Urinary bladder (tissue), 4 donors: Measurements from ENCODE around the gene TBL1XR1. TPM values are rescaled to one million over a fixed set of nuclear protein-coding genes. Genes with fewer than 3 reads are reported as not detected.

ENCODE experiments used
- DNase-seq: peaks from one replicate; pipeline ENCODE4 v3.0.0-alpha.2; 2015; ENCODE audit errors: extremely low spot score
- H3K27ac ChIP-seq: one replicate; pipeline ENCODE4 v1.5.1; 2013; ENCODE audit warnings: low read depth, mild to moderate bottlenecking, moderate library complexity
- H3K36me3 ChIP-seq: one replicate; pipeline ENCODE4 v1.6.1; 2013; ENCODE audit warnings: mild to moderate bottlenecking, moderate library complexity; ENCODE audit not compliant: insufficient read depth
- H3K4me1 ChIP-seq: one replicate; pipeline ENCODE4 v1.6.1; 2013; ENCODE audit warnings: mild to moderate bottlenecking, moderate library complexity; ENCODE audit not compliant: insufficient read depth
- H3K4me3 ChIP-seq: one replicate; pipeline ENCODE4 v1.5.1; 2013; ENCODE audit warnings: low read depth, low read length
- WGBS: extraction: QIAGEN DNeasy Blood & Tissue Kit; methylation state at CpG from one replicate; pipeline ENCODE4 v1.1.7; 2013; 5-methylcytosine and 5-hydroxymethylcytosine counted together
- polyA plus RNA-seq: library from polyadenylated mRNA; stranded (reverse); fragments of 200-250 nt; gene quantifications from one replicate; pipeline ENCODE4 v1.2.3, GENCODE V29; 2013
- small RNA-seq: library from RNA; depleted of rRNA; stranded (forward); fragments of <200 nt; gene quantifications from one replicate; pipeline ENCODE3, GENCODE V24; 2014
- total RNA-seq: library from RNA; depleted of rRNA; stranded (reverse); fragments of >200 nt; gene quantifications from one replicate; pipeline ENCODE4 v1.2.3, GENCODE V29; 2014
- donor health status: healthy with polysubstance abuse.
- donor health status: healthy.

The TBL1XR1 gene
- total and polyA plus RNA-seq, 2 donors, result 21.7 to 252 TPM

DNA sequence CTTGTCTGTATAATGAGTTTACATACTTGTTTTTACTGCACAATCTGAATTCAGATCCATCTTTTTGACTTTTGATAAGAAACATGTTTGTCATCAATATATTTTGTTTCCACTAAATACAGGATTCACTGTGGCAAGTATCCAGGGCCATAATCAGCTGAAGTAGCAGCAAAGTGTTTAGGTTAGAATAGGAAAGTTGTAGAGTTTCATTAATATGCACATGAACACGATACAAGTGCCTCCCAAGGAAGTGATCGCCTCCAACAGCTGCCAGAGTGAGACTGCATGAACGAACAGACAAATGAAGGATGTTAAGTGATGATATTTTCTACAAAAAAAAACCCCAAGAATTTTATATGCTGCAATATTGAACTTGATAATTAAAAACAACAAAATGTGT lies 204.3 kb downstream of the TBL1XR1 start:
- no peaks in the 10 kb centered on the region for H3K4me1 ChIP-seq
- no peak for DNase-seq
- no peak overlapping the region for H3K27ac ChIP-seq
- no peak overlapping the region for H3K4me3 ChIP-seq
- WGBS, result 86% methylated on average over 3 of the region's 3 CpGs
- no peaks in the 10 kb centered on the region for H3K36me3 ChIP-seq

DNA sequence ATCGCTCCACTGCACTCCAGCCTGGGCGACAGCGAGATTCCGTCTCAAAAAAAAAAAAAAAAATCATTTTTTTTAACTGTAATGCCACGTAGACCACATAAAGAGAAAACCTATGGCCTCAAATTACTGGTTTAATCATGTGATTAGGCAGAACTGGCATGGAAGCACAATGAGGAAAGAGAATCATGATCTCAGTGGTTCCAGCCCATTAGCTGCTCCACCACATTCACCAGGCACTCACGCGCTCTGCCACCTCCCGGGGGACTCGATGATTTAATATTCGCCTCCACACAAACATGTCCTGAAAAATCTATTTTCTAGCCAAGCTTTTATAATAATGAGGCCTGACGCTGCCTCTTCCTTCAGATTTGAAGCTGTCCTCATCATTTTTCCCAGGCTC lies 204.7 kb downstream of the TBL1XR1 start:
- DNase-seq, result no peak
- 97% methylated on average over 11 of the region's 11 CpGs for WGBS
- Histone ChIP-seq H3K36me3 (no peaks in the 10 kb centered on the region), H3K4me3 (no peak overlapping the region), H3K4me1 (no peaks in the 10 kb centered on the region), H3K27ac (no peak overlapping the region)

DNA sequence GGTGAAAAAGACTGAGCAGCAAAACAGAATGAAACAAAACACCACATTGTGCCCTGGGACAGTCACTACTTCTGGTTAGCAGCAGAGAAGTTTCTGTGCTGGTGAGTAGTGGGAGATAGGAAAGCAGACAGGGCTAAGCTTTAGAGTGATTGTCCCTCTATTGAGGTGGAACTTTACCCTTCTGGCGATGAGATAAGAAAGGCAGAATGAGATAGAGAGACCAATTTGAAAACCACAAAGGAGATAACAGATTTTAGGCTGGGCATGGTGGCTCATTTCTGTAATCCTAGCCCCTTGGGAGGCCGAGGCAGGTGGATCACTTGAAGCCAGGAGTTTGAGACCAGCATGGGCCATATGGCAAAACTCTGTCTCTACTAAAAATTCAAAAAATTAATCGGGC lies 208.5 kb downstream of the TBL1XR1 start:
- Histone ChIP-seq H3K4me1 (no peaks in the 10 kb centered on the region), H3K36me3 (no peaks in the 10 kb centered on the region), H3K4me3 (no peak overlapping the region), H3K27ac (no peak overlapping the region)
- no peak for DNase-seq
- WGBS, result 85% methylated on average over 3 of the region's 3 CpGs

DNA sequence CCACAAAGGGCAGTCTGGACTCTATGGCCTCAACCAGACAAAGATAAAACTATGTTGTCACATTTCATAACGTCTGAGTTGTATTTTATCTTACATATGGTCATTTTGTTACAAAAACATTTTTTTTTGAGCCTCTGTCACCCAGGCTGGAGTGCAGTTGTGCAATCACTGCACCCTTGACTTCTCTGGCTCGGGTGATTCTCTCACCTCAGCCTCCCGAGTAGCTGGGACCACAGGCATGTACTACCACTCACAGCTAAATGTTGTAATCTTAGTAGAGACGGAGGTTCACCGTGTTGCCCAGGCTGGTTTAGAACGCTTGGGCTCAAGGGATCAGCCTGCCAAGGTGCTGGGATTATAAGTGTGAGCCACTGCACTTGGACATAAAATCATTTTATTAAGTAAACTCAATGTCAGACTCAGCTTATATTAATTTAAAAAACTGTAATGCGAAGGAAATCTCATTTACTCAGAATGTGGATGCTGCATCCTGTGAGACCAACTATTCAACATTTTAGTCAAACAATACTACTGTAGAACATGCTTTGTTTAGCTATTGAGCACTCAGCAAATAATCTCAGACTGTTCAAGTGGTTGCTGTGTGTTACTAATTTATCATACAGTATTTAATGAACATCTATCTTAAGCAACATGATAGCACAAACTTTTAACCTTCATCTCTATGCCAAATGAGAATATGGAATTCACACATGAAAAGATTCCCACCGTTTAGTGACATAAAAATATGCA lies 209.2 kb downstream of the TBL1XR1 start:
- H3K36me3 ChIP-seq, result no peaks in the 10 kb centered on the region
- 64% methylated on average over 8 of the region's 8 CpGs for WGBS
- H3K4me1 ChIP-seq, result no peaks in the 10 kb centered on the region
- H3K27ac ChIP-seq, result no peak overlapping the region
- no peak for DNase-seq
- H3K4me3 ChIP-seq, result no peak overlapping the region

DNA sequence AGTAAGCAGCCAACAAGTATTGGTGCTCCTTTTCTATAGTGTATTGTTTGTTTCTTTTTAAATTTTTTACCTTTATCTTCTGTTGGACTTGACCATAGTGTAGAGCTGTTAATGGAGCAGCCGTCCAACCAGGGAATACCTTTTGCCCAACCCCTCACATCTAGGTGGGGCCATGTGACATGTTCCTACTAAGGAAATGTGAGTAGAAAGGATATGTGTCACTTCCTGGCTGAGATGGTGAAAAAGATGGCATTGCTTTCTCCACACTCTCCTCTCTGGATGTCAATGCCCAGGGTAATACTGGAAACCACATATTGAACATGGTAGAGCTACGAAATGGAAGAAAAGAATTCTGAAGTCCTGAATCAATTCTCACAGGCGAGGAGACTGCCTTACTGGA lies 218.8 kb downstream of the TBL1XR1 start:
- DNase-seq, result no peak
- no peak overlapping the region for H3K4me3 ChIP-seq
- no peak overlapping the region for H3K27ac ChIP-seq
- H3K36me3 ChIP-seq, result no peaks in the 10 kb centered on the region
- H3K4me1 ChIP-seq, result no peaks in the 10 kb centered on the region
- whole genome bisulfite sequencing, result 94% methylated on average over 3 of the region's 3 CpGs

DNA sequence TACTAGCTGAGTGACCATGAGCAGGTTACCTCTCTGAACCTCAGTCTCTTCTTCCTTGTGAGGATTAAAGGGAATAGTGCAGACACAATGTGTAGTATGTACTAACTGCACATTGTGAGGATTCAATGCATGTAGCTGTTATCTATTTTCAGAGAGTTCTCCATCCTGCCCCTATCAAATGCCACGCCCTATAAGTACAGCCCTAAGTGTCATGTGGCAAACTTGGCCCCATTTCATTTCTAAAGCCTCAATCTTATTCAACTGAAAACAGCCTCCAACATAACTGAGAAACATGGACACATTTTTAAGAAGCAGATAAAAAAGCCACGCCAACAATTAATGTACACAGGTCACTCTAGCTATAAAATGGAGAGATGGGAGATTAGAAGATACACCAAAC lies 220.0 kb downstream of the TBL1XR1 start:
- 89% methylated on average over 2 of the region's 2 CpGs for WGBS
- H3K36me3 ChIP-seq, result no peaks in the 10 kb centered on the region
- DNase-seq, result no peak
- H3K4me3 ChIP-seq, result no peak overlapping the region
- no peaks in the 10 kb centered on the region for H3K4me1 ChIP-seq
- H3K27ac ChIP-seq, result no peak overlapping the region

DNA sequence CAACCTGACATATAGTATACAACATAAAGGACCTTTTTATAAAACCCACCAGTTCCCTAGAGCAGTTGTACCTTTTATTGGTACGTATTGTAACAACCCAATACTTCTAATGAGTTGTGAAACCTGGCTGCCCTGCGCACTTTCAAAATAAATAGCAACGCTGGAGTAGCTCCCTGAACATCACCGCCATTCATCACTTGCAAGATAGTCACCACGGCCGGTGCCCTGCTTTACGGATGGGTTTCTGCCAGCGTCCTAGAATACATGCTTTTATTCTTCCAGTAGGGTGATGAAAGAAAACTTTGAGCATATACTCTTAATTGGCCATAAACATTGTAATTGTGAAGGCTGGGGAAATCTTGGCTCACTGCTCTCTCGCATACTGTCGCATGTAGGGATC lies 220.7 kb downstream of the TBL1XR1 start:
- Histone ChIP-seq H3K27ac (no peak overlapping the region), H3K36me3 (no peaks in the 10 kb centered on the region), H3K4me1 (no peaks in the 10 kb centered on the region), H3K4me3 (no peak overlapping the region)
- 95% methylated on average over 10 of the region's 10 CpGs for WGBS
- no peak for DNase-seq

DNA sequence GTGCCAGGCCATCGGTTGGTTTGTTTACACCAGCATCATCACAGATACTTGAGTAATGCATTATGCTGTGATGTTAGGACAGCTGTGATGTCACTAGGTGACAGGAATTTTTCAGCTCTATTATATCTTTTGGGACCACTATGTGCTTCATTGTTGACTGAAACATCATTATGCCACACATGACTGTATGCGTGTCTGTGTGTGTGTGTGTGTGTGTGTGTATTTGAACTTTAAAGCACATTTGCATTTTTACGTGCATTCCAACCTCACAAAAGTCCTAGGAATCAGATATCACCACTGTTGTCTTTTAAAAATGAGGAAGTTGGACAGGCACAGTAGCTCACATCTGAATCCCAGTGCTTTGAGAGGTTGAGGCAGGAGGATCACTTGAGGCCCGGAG lies 223.0 kb downstream of the TBL1XR1 start:
- 57% methylated on average over 4 of the region's 4 CpGs for WGBS
- Histone ChIP-seq H3K4me1 (no peaks in the 10 kb centered on the region), H3K36me3 (no peaks in the 10 kb centered on the region), H3K4me3 (no peak overlapping the region), H3K27ac (no peak overlapping the region)
- no peak for DNase-seq

DNA sequence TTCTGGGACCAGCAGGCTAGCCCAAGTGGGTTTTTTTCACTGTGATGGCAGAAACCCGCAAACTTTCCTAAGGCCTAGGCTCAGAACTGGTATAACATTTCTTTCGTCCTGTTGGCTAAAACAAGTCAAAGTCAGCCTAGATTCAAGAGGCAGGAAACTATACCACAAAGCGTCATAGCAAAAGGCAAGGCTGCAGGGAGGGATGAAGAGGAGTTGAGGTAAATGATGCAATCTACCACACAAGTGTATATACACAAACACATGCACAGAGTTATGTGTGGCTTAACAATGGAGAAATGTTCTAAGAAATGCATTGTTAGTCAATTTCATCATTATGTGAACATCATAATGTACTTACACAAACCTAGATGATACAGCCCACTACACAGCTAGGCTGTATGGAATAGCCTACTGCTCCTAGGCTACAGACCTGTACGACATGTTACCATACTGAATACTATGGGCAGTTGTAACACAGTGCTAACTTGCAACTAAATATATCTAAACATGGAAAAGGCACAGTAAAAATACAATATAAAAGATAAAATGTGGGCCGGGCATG lies 225.6 kb downstream of the TBL1XR1 start:
- Histone ChIP-seq H3K27ac (no peak overlapping the region), H3K4me3 (no peak overlapping the region), H3K4me1 (no peaks in the 10 kb centered on the region), H3K36me3 (no peaks in the 10 kb centered on the region)
- 98% methylated on average over 5 of the region's 5 CpGs for WGBS
- DNase-seq, result no peak

DNA sequence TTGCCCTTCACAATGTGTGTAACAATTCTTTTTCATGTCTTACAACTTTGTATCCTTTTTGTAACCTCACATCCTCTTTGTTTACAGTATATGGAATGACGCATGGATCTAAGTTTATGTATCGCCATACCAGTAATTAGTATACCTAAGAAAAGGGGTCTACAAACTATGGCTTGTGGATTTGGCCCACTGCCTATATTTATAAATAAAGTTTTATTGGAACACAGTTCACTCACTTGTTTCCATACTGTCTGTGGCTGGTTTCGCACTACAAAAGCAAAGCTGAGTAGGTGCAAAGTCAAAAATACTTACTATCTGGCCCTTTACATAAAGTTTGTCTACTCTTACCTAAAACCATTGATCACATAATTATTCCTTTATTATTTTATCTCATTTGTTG lies 226.5 kb downstream of the TBL1XR1 start:
- H3K4me1 ChIP-seq, result no peaks in the 10 kb centered on the region
- H3K27ac ChIP-seq, result no peak overlapping the region
- 99% methylated on average over 3 of the region's 3 CpGs for WGBS
- DNase-seq, result no peak
- H3K36me3 ChIP-seq, result no peaks in the 10 kb centered on the region
- no peak overlapping the region for H3K4me3 ChIP-seq

DNA sequence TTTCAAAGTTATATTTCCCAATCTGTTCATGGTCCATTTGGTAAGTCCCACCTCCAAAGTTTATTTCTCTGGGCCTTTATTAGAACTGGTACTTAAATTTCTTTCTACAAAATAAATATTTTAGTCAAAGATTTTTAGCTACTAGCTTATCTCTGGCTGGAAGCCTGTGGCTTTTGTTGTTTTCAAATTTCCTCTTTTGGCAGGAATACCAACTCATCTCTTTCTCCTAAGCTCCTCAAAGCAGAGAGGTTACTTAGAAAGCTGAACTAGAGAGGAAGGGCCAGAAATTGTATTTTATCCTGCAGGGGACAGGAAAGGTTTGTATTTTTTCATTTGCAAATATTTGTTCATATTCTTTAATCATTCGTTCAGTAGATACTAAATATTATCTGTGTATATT lies 227.8 kb downstream of the TBL1XR1 start:
- WGBS, result 22% methylated on average over 1 of the region's 1 CpG
- no peaks in the 10 kb centered on the region for H3K4me1 ChIP-seq
- no peaks in the 10 kb centered on the region for H3K36me3 ChIP-seq
- DNase-seq, result no peak
- no peak overlapping the region for H3K27ac ChIP-seq
- H3K4me3 ChIP-seq, result no peak overlapping the region

Small RNAs within 50 kb of the gene (small RNA-seq; reads per million reads assigned to genes)
- gene RF00019 (not detected), gene RNU6-681P (not detected)
